Measurements from ENCODE around the gene NCKAP5.

DNA sequence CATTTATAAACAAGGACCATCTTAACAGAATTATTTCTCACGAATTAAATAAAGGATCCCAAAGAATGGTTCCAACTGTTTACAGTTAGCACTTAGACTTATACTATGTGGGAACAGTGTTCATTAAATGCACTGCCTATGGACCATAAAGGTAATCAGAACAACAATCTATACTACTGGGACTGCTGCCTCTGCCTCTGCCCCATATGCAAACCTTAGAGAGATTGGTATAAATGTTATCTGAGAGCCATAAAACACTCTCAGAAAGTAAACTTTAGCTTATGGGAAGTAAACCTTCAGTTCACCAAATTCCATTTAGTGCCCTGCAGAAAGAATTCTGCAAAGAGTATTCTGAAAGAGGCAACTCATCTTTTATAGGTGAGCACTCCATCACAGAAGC is 448.0 kb downstream of the NCKAP5 start:
- TF ChIP-seq POLR2AphosphoS5 (IDR thresholded peaks at IDR 0.05) (no peak), EP300 (IDR thresholded peaks at IDR 0.05) (no peak), POLR2A (IDR thresholded peaks at IDR 0.05) (no peak)

Measured in upper lobe of left lung (tissue), 4 donors.